MV-4-11 (cell line): ENCODE measurements around the gene MCRIP2.

Source experiments
- DNase-seq: peaks from one replicate; lab custom pipeline; 2025; lab: John Stamatoyannopoulos, UW

Gene MCRIP2

GRCh38 chr16:616733-617586 lies 24.7 kb upstream of the MCRIP2 start:
- no peak for DNase-seq

DNA sequence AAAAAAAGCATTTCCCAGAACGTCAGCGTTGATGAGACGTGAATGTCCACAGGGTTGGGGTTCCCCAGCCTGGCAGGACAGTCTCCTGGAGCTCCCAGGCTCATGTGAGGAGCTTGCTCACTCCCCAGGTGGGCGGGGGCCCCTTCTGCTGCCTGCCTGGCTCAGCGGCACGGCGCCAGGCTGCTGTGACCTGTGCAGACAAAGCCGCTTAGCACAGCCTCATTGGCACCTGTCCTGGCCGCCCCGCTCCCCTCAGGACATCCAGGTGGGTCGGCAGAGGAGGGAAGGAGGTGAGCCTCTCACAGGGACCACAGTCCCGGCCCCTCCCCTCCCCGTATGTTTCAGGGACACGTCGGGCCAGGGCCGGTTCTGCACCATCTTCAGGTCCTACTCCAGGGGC lies 23.8 kb upstream of the MCRIP2 start:
- DNase-seq = no peak

- DNase-seq = no peak
Observed at GRCh38 chr16:619476-620100, 22.0 kb upstream of the MCRIP2 start.

- no peak for DNase-seq
Observed at GRCh38 chr16:620700-621525, 20.7 kb upstream of the MCRIP2 start.

DNA sequence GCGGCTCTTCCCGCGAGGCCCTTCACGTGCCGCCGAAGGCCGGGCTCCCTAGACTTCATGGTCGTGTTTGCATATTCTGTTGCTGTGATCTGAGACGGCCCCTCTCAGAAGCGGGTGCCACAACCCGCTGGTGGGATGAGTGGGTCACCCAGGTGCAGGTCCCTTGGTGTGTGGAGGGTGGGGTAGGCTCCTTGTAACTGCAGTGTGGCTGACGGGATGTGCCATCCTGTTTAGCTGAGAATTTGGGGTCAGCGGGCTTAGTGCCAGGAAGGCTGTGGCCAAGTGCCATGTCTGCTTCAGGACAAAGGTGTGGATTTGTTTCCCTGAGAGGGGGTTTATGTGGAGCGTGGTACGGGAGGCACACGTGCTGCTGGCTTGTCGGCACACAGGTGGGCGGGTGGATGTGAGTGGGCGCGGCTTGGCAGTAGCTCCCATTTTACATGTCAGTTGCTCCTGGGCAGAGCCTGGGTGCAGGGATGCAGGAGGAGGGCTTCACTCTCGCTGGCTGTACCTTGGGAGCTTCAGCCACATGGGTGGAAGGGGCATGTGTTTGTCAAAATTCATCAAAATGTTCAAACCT lies 20.0 kb upstream of the MCRIP2 start:
- no peak for DNase-seq

- no peak for DNase-seq
Observed at GRCh38 chr16:622920-623280, 18.7 kb upstream of the MCRIP2 start.

GRCh38 chr16:624526-625070 lies 17.0 kb upstream of the MCRIP2 start:
- no peak for DNase-seq

- DNase-seq = no peak
Observed at GRCh38 chr16:625117-625976, 16.3 kb upstream of the MCRIP2 start.

DNA sequence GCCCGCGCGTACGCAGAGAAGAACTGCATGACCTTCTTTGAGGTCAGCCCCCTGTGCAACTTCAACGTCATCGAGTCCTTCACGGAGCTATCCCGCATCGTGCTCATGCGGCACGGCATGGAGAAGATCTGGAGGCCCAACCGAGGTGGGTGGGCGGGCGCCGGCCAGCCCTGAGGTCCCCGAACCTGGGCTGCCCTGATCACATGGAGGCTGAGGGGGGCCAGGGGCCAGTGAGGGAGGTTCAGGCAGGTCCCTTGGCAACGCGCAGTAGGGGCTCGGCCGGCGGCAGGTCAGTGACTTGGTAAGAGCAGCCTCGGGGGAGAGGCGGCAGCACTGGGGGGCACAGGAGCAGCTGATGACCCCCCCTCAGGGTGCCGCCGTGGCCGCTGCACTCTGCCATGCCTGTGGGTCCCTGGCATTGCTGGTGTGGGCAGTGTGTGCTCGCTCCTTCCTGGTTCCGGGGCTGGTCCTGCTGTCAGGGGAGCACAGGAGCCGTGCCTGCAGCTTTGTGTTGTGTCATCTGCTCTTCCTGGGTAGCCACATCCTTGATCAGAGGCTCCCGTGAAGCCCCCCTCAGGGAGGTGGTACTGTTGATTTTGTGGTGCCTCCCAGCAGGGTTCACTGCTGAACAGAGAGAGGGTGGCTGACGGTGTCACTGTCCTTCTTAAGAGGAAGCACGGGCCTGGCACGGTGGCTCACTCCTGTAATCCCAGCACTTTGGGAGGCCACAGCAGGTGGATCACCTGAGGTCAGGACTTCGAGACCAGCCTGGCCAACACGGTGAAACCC lies 15.5 kb upstream of the MCRIP2 start:
- DNase-seq = no peak

DNA sequence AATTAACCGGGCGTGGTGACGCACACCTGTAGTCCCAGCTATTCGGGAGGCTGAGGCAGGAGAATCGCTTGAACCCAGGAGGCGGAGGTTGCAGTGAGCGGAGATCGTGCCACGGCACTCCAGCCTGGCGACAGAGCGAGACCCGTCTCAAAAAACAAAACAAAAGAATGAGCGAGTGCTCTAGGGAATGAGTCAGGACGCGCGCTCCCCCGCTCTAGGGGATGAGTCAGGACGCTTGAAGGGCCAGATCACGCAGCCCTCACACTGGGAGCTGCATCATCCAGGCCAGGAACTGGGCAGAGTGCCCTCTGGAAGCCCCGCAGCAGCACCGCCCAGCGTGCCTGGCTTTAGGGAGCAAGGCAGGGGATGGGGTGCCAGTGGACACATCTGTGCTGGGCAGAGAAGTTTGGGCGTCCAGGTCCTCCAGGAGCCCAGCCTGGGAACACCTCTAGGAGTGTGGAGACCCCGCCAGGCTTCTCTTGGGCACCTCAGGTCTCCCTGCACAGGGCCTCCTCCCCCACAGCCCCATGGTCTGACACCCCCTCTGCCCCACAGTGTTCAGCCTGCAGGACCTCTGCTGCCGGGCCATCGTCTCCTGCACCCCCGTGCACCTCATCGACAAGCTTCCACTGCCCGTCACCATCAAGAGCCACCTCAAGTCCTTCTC lies 14.7 kb upstream of the MCRIP2 start:
- no peak for DNase-seq

DNA sequence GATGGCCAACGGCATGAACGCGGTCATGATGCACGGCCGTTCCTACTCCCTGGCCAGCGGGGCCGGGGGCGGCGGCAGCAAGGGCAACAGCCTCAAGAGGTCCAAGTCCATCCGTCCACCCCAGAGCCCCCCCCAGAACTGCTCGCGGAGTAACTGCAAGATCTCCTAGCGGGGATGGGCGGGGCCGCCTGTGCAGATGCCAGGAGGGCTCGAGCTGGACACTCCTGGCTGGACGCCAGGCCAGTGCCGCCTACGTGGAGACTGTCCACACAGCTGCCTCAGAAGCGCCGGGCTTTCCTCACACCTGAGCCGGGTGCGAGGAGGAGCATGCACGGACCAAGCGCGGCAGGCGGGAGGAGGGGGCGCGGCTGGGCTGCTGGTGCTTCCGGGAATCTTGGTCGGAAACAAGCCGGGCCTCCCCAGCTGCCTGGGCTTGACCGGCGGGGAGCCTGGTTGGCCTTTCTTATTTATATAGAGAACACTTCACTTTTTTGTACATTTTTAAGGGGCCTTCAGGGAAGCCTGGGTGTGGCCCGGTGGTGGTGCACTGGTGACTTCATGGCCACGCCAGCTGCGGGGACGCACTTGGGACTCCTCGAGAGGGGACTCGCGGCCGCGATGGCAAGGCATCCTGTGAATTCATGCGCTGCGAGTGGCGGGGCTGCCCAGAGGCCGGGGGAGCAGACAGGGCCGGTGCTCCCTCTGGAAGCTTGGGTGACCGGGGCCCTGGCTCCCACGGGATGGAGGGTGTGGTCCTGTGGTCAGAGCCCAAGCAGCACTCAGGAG lies 14.0 kb upstream of the MCRIP2 start:
- DNase-seq = no peak

- DNase-seq = no peak
Observed at GRCh38 chr16:628321-629061, 13.1 kb upstream of the MCRIP2 start.

- DNase-seq = no peak
Observed at GRCh38 chr16:629185-629832, 12.3 kb upstream of the MCRIP2 start.

- no peak for DNase-seq
Observed at GRCh38 chr16:629833-630248, 11.8 kb upstream of the MCRIP2 start.

DNA sequence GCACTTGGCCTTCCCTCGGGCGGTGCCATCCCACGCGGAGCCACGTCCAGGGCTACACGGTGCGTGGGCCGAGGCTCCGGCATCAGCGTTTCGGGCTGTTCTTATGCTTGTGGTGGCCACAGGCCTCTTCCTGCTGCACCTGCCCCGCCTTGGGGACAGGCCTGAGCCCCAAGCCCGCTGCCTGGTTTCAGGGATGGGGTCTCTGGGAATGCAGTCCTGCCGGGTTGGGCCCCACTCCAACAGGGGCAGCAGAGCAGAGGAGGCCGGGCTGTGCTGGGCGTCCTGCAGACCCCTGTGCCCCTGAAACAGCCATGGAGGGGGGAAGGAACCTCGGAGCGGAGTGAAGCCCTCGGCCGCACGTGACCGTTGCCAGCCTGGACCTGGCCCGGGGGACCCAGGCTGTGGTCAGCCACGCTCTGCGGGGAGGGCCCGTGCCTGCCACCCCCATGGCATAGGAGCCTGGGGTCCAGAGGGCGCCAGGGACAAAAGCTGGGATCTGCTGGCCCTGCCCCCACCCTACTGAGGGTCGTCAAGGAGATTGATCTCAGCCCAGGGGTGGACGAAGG lies 11.3 kb upstream of the MCRIP2 start:
- no peak for DNase-seq

DNA sequence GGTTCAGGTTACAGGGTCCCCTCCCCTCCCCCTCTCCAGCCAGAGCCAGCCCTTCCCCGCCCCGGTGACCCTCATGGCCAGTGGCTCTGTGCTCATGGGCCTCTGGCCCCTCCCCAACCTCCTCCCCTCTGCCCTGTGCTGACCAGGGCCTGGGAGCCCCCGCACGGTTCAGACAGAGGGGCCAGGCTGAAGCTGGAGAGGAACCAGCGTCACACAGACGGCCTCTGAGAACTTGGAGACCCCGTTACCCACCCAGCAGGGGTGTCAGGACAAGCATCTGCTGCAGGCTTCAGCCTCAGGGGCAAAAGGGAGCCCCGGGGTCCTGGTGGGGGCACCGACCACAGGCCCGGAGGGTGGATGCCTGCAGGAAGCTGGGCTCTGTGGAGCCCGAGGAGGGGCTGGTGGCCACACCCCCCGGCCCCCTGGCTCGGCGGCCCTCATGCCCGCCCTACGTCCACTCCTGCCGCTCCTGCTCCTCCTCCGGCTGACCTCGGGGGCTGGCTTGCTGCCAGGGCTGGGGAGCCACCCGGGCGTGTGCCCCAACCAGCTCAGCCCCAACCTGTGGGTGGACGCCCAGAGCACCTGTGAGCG lies 10.7 kb upstream of the MCRIP2 start, which contains the start of gene WFIKKN1:
TSS of gene WFIKKN1 (plus strand) at position 171 of the 591 bp plus-strand sequence. CDS start at position 440, 269 bp downstream.
- no peak for DNase-seq
